H1 (cell line): ENCODE measurements around the gene CENATAC. TPM values are rescaled to one million over a fixed set of nuclear protein-coding genes. Genes with fewer than 3 reads are reported as not detected.

Source experiments
- CTCF ChIA-PET: fragments of 300-600 bp; sonication (Branson Sonifier 250); formaldehyde crosslinking; loops from one replicate; lab custom pipeline; 2021; ENCODE audit not compliant: partially characterized antibody; lab: Charles Lee
- POLR2A ChIA-PET: fragments of 300-600 bp; sonication (Branson Sonifier 250); formaldehyde crosslinking; loops from one replicate; lab custom pipeline; 2021; ENCODE audit warnings: inconsistent platforms; ENCODE audit not compliant: partially characterized antibody; lab: Charles Lee
- DNase-seq, 2 experiments: peaks; one replicate each; pipeline versions ENCODE4 v3.0.0 to v3.0.0-alpha.2; 2010 to 2022; ENCODE audit warnings: low spot score in 2 of 2, low read depth in 1 of 2, mixed read lengths in 1 of 2
- FAIRE-seq: peaks from 2 replicates; lab custom pipeline; 2011; peaks lifted over from hg19 to GRCh38; lab: Jason Lieb, UNC
- H2AFZ ChIP-seq: 2 replicates; pipeline ENCODE4 v1.8.1; 2012; ENCODE audit warnings: low read length, inconsistent platforms
- H2AK5ac ChIP-seq: 2 replicates; pipeline ENCODE4 v1.6.1; 2013; ENCODE audit warnings: low read depth, low read length
- H2BK120ac ChIP-seq: replicated peaks from 2 replicates; pipeline ENCODE3; 2013; ENCODE audit warnings: low read depth, low read length, inconsistent platforms
- H2BK12ac ChIP-seq: 2 replicates; pipeline ENCODE4 v1.6.1; 2013; ENCODE audit warnings: low read depth, low read length
- H2BK15ac ChIP-seq: 2 replicates; pipeline ENCODE4 v1.6.1; 2013; ENCODE audit warnings: low read length
- H2BK20ac ChIP-seq: 2 replicates; pipeline ENCODE4 v1.6.1; 2013; ENCODE audit warnings: low read length
- H2BK5ac ChIP-seq: 2 replicates; pipeline ENCODE4 v1.6.1; 2013; ENCODE audit warnings: low read depth, low read length
- H3K14ac ChIP-seq: 2 replicates; pipeline ENCODE4 v1.6.1; 2013; ENCODE audit warnings: inconsistent platforms; ENCODE audit not compliant: insufficient read length
- H3K18ac ChIP-seq: 2 replicates; pipeline ENCODE4 v1.6.1; 2013; ENCODE audit warnings: low read length; ENCODE audit errors: extremely low read depth
- H3K23ac ChIP-seq: 2 replicates; pipeline ENCODE4 v1.6.1; 2013; ENCODE audit warnings: inconsistent platforms; ENCODE audit not compliant: insufficient read length
- H3K23me2 ChIP-seq: 2 replicates; pipeline ENCODE4 v1.6.1; 2013; ENCODE audit warnings: low read depth, low read length
- H3K27ac ChIP-seq: 2 replicates; pipeline ENCODE4 v1.6.1; 2011; ENCODE audit warnings: low read depth, low read length, inconsistent platforms
- H3K27me3 ChIP-seq, 4 experiments: replicated peaks in 1 of 4; 1 replicate in 1 of 4; 2 replicates in 3 of 4; pipeline versions ENCODE4 v1.6.1 to v1.8.1; 2011 to 2013; ENCODE audit warnings: low read length in 3 of 4, mild to moderate bottlenecking in 3 of 4, inconsistent platforms in 2 of 4, mixed read lengths in 2 of 4, moderate library complexity in 1 of 4; ENCODE audit not compliant: control insufficient read depth in 3 of 4, insufficient read depth in 3 of 4; ENCODE audit errors: extremely low read depth in 1 of 4
- H3K36me3 ChIP-seq, 4 experiments: 2 replicates each; pipeline versions ENCODE4 v1.6.1 to v1.8.1; 2011 to 2013; ENCODE audit warnings: mild to moderate bottlenecking in 4 of 4, low read length in 3 of 4, moderate library complexity in 2 of 4, control low read depth in 1 of 4, inconsistent platforms in 1 of 4; ENCODE audit not compliant: insufficient read depth in 4 of 4, control insufficient read depth in 2 of 4
- H3K4ac ChIP-seq: replicated peaks from 2 replicates; pipeline ENCODE3; 2013; ENCODE audit warnings: low read length, low read depth, mixed read lengths, inconsistent platforms; ENCODE audit not compliant: insufficient read length
- H3K4me1 ChIP-seq, 4 experiments: replicated peaks in 1 of 4; 1 replicate in 1 of 4; 2 replicates in 3 of 4; pipeline versions ENCODE4 v1.6.1 to v1.8.1; 2011 to 2013; ENCODE audit warnings: low read length in 3 of 4, inconsistent platforms in 2 of 4, mixed read lengths in 1 of 4; ENCODE audit not compliant: insufficient read depth in 4 of 4, control insufficient read depth in 3 of 4
- H3K4me2 ChIP-seq, 2 experiments: 2 replicates each; pipeline versions ENCODE4 v1.6.1 to v1.8.1; 2011 to 2013; ENCODE audit warnings: low read depth in 2 of 2, low read length in 2 of 2, control low read depth in 1 of 2, inconsistent platforms in 1 of 2, mild to moderate bottlenecking in 1 of 2; ENCODE audit not compliant: insufficient read depth in 1 of 2
- H3K4me3 ChIP-seq, 4 experiments: fragments of 200-600, 300-600 bp in 1 of 4; sonication (generic), shearing (Covaris generic), sonication (Bioruptor Twin) in 1 of 4; 2 replicates each; pipeline versions ENCODE4 v1.5.1 to v1.8.1; 2011 to 2016; ENCODE audit warnings: low read length in 4 of 4, low read depth in 3 of 4, control low read depth in 2 of 4, inconsistent platforms in 2 of 4, mild to moderate bottlenecking in 2 of 4, mixed read lengths in 1 of 4, moderate library complexity in 1 of 4; ENCODE audit not compliant: insufficient read depth in 2 of 4; ENCODE audit errors: extremely low read depth in 1 of 4
- H3K56ac ChIP-seq: replicated peaks from 2 replicates; pipeline ENCODE3; 2013; ENCODE audit warnings: low read depth, mild to moderate bottlenecking, mixed read lengths, low read length, inconsistent platforms; ENCODE audit not compliant: insufficient read length
- H3K79me1 ChIP-seq: 2 replicates; pipeline ENCODE4 v1.6.1; 2013; ENCODE audit warnings: low read depth, low read length, control low read depth
- H3K79me2 ChIP-seq, 2 experiments: 2 replicates each; pipeline versions ENCODE4 v1.6.1 to v1.8.1; 2012 to 2013; ENCODE audit warnings: low read length in 2 of 2, mild to moderate bottlenecking in 2 of 2, inconsistent platforms in 1 of 2; ENCODE audit not compliant: insufficient read depth in 2 of 2, control insufficient read depth in 1 of 2
- H3K9ac ChIP-seq, 4 experiments: replicated peaks in 1 of 4; 1 replicate in 1 of 4; 2 replicates in 3 of 4; pipeline versions ENCODE4 v1.6.1 to v1.8.1; 2011 to 2013; ENCODE audit warnings: low read depth in 3 of 4, low read length in 3 of 4, control low read depth in 2 of 4, mild to moderate bottlenecking in 2 of 4, moderate library complexity in 2 of 4, inconsistent platforms in 1 of 4; ENCODE audit errors: extremely low read depth in 1 of 4
- H3K9me3 ChIP-seq, 2 experiments: 2 replicates each; pipeline versions ENCODE4 v1.6.1 to v1.8.1; 2012 to 2013; ENCODE audit warnings: mild to moderate bottlenecking in 2 of 2, moderate library complexity in 2 of 2, control low read depth in 1 of 2, inconsistent platforms in 1 of 2, low read depth in 1 of 2, low read length in 1 of 2, mixed read lengths in 1 of 2; ENCODE audit not compliant: insufficient read depth in 2 of 2
- H4K20me1 ChIP-seq, 2 experiments: replicated peaks in 1 of 2; 2 replicates each; pipeline versions ENCODE3 to v1.8.1; 2011 to 2013; ENCODE audit warnings: inconsistent platforms in 2 of 2, low read length in 2 of 2, mild to moderate bottlenecking in 1 of 2; ENCODE audit not compliant: insufficient read depth in 2 of 2, control insufficient read depth in 1 of 2
- H4K5ac ChIP-seq: 2 replicates; pipeline ENCODE4 v1.6.1; 2013; ENCODE audit warnings: low read length, low read depth, mixed read lengths, inconsistent platforms; ENCODE audit not compliant: insufficient read length
- H4K8ac ChIP-seq: 2 replicates; pipeline ENCODE4 v1.8.0; 2013; ENCODE audit warnings: mild to moderate bottlenecking, moderate library complexity, low read length, inconsistent platforms; ENCODE audit not compliant: insufficient read depth; ENCODE audit errors: extremely low read depth
- H4K91ac ChIP-seq: replicated peaks from 2 replicates; pipeline ENCODE3; 2013; ENCODE audit warnings: low read length, mixed read lengths, inconsistent platforms; ENCODE audit not compliant: insufficient read length
- BRCA1 ChIP-seq: IDR thresholded peaks from 2 replicates; pipeline ENCODE4 v1.6.1; 2012; ENCODE audit warnings: low read depth, low read length, improper control_type of control experiment
- CBX5 ChIP-seq: fragments of 300-800, 300-1000 bp; sonication (generic); IDR thresholded peaks from 2 replicates; pipeline ENCODE4 v1.7.1; 2016; ENCODE audit warnings: antibody characterized with exemption, low read length, low read depth
- CHD2 ChIP-seq: IDR thresholded peaks from 2 replicates; pipeline ENCODE4 v1.6.1; 2012; ENCODE audit warnings: low read length, improper control_type of control experiment
- CREB1 ChIP-seq: IDR thresholded peaks from 2 replicates; pipeline ENCODE4 v1.6.1; 2012; ENCODE audit warnings: inconsistent platforms
- GABPA ChIP-seq: IDR thresholded peaks from 2 replicates; pipeline ENCODE4 v1.6.1; 2011; ENCODE audit warnings: mild to moderate bottlenecking, low read length, moderate library complexity, borderline replicate concordance; ENCODE audit not compliant: insufficient read depth
- HDAC2 ChIP-seq, 2 experiments: fragments of 300-600 bp in 1 of 2; sonication (generic) in 1 of 2; IDR thresholded peaks; 2 replicates each; pipeline ENCODE4 v1.6.1; 2011 to 2012; ENCODE audit warnings: low read depth in 2 of 2, low read length in 2 of 2, mild to moderate bottlenecking in 2 of 2, moderate library complexity in 2 of 2, borderline replicate concordance in 1 of 2, inconsistent platforms in 1 of 2
- HDAC6 ChIP-seq: IDR thresholded peaks from one replicate; pipeline ENCODE4 v1.7.1; 2012; ENCODE audit warnings: low read depth, mild to moderate bottlenecking, inconsistent platforms, low read length, moderate library complexity
- KDM1A ChIP-seq: fragments of 200-600, 300-600 bp; sonication (generic); IDR thresholded peaks from 2 replicates; pipeline ENCODE4 v1.7.1; 2016; ENCODE audit warnings: mild to moderate bottlenecking, low read length, borderline replicate concordance
- RFX5 ChIP-seq: IDR thresholded peaks from 2 replicates; pipeline ENCODE4 v1.6.1; 2011; ENCODE audit warnings: low read depth, low read length, improper control_type of control experiment, borderline replicate concordance
- RXRA ChIP-seq: IDR thresholded peaks from 2 replicates; pipeline ENCODE4 v1.6.1; 2011; ENCODE audit warnings: low read depth, mild to moderate bottlenecking, low read length, moderate library complexity; ENCODE audit not compliant: insufficient read depth
- SAP30 ChIP-seq: fragments of 300-600 bp; sonication (generic); IDR thresholded peaks from 2 replicates; pipeline ENCODE4 v1.7.1; 2012; ENCODE audit warnings: low read length, moderate library complexity, mild to moderate bottlenecking, inconsistent platforms; ENCODE audit not compliant: insufficient read depth, insufficient replicate concordance
- SIRT6 ChIP-seq: IDR thresholded peaks from one replicate; pipeline ENCODE4 v1.7.1; 2012; ENCODE audit warnings: low read length, inconsistent platforms
- TAF7 ChIP-seq: optimal IDR thresholded peaks from 2 replicates; pipeline ENCODE3; 2011; ENCODE audit warnings: low read depth, mild to moderate bottlenecking, inconsistent platforms, low read length, moderate library complexity, borderline replicate concordance
- TEAD4 ChIP-seq: IDR thresholded peaks from 2 replicates; pipeline ENCODE4 v1.6.1; 2012; ENCODE audit warnings: low read depth, low read length, inconsistent platforms, mixed read lengths
- WGBS, 2 experiments: shearing (Covaris generic) in 1 of 2; methylation state at CpG; one replicate each; pipeline versions ENCODE4 v1.1.6 to v1.1.7; 2013 to 2015; ENCODE audit warnings: low lambda C conversion rate in 2 of 2, mixed read lengths in 2 of 2, inconsistent platforms in 1 of 2, low coverage in 1 of 2, missing lambda C conversion rate in 1 of 2; ENCODE audit not compliant: insufficient replicate concordance in 2 of 2, insufficient coverage in 1 of 2, insufficient read length in 1 of 2; ENCODE audit errors: extremely low coverage in 1 of 2, missing lambda C conversion rate in 1 of 2; 5-methylcytosine and 5-hydroxymethylcytosine counted together
- polyA plus RNA-seq, 7 experiments: library from polyadenylated mRNA; depleted of rRNA in 3 of 7; stranded (reverse) in 5 of 7; unstranded in 2 of 7; fragments of >200 nt in 5 of 7; fragments of 200-250 nt in 2 of 7; gene quantifications; 1 replicate in 5 of 7; 2 replicates in 1 of 7; 4 replicates in 1 of 7; pipeline versions ENCODE4 v1.2.1 to v1.2.3, GENCODE V29; 2011 to 2013; ENCODE audit warnings: missing spikeins in 2 of 7, mixed read lengths in 2 of 7
- total RNA-seq: library from RNA; stranded (reverse); fragmentation: NEBNext Ultra II Directional; extraction: Animal tissue kit (Norgen Biotek cat#: 25700); gene quantifications from 2 replicates; pipeline ENCODE4 v1.2.1, GENCODE V29; 2021

CENATAC gene
- total and polyA plus RNA-seq, 2 of the 8 experiments (the other 6 are each of a cell fraction or from before 2014, with no cell fraction given) = 22.7 to 36.4 TPM

- H3K4me1 ChIP-seq = peaks cover 0 to 3% (median 0%) of the 10 kb centered on the region in 4 experiments; a peak in 1 of 7 replicates
- H2BK12ac ChIP-seq = no peak overlapping the region
- FAIRE-seq (no peak), DNase-seq (no peak)
- H3K9ac ChIP-seq = no peak overlapping the region
- H3K4me2 ChIP-seq = no peak overlapping the region
- WGBS, 2 experiments = 91% methylated on average over 5 of the region's 6 CpGs; no CpG with 5 or more reads in 1 of the 2 experiments
- no peak overlapping the region for H3K18ac ChIP-seq
- H3K23me2 ChIP-seq = no peaks in the 10 kb centered on the region
- no peak overlapping the region for H2AK5ac ChIP-seq
- H4K8ac ChIP-seq = no peak overlapping the region
- ChIA-PET POLR2A (interaction anchor here (1.0 to 5.7 kb wide), 9 partner anchors 8 to 255 kb away, joined by 3 to 45 read pairs (median 4); partner anchors contain the start of genes CENATAC, HMBS, HYOU1 and VPS11), CTCF (interaction anchor here (0.8 to 1.6 kb wide), 6 partner anchors 9 to 278 kb away, joined by 3 to 5 read pairs (median 3); partner anchors contain the start of genes RPS25 and TRAPPC4)
- no peak overlapping the region for H4K91ac ChIP-seq
- H3K27ac ChIP-seq = no peak overlapping the region
- no peak overlapping the region for H2BK120ac ChIP-seq
- H3K27me3 ChIP-seq = no peaks in the 10 kb centered on the region
- H3K36me3 ChIP-seq = peaks cover 42 to 66% (median 61%) of the 10 kb centered on the region in 4 experiments
- H2BK5ac ChIP-seq = no peak overlapping the region
- 0 out of 2 replicates have a peak, but pooled peaks cover 5% of the 10 kb centered on the region for H3K79me1 ChIP-seq
- H3K4ac ChIP-seq = no peak overlapping the region
- H4K20me1 ChIP-seq = peaks cover 2 to 18% of the 10 kb centered on the region in 2 experiments
- H3K56ac ChIP-seq = no peak overlapping the region
- H4K5ac ChIP-seq = no peak overlapping the region
- H3K9me3 ChIP-seq = no peaks in the 10 kb centered on the region
- H3K23ac ChIP-seq = no peak overlapping the region
- H2BK15ac ChIP-seq = no peak overlapping the region
- H3K79me2 ChIP-seq = no peaks in the 10 kb centered on the region
- H3K14ac ChIP-seq = no peak overlapping the region
- no peak overlapping the region for H2AFZ ChIP-seq
- H2BK20ac ChIP-seq = no peak overlapping the region
- no peak overlapping the region for H3K4me3 ChIP-seq
- TF ChIP-seq RXRA (no peak), KDM1A (no peak), GABPA (no peak), RFX5 (no peak), CBX5 (no peak), SIRT6 (no peak), HDAC6 (no peak), CREB1 (no peak), CHD2 (no peak), SAP30 (no peak), HDAC2 (IDR thresholded peaks at IDR 0.05; ENCODE audit: borderline replicate concordance in 1 of 2, low read depth in 2 of 2, low read length in 2 of 2) (no peak), BRCA1 (no peak), TEAD4 (no peak), TAF7 (no peak)
These were observed 49.3 kb downstream of the CENATAC start for GRCh38 chr11:119047205-119047604.
